DND-41 (cell line): ENCODE data around the gene LDLRAP1.

Experiments used
- CTCF ChIP-seq: IDR thresholded peaks from 2 replicates; pipeline ENCODE4 v1.5.1; 2012; ENCODE audit warnings: borderline replicate concordance, low read length, moderate library complexity, mild to moderate bottlenecking; ENCODE audit not compliant: poor library complexity, severe bottlenecking; ENCODE audit errors: extremely low read depth
- EZH2 ChIP-seq: IDR thresholded peaks from 3 replicates; pipeline ENCODE4 v1.6.1; 2012; ENCODE audit warnings: borderline replicate concordance, low read depth, mild to moderate bottlenecking, moderate library complexity, low read length, inconsistent platforms; ENCODE audit not compliant: severe bottlenecking

GRCh38 chr1:25609921-25610320 lies 66.5 kb downstream of the LDLRAP1 start:
- no peak for TF ChIP-seq CTCF
- TF ChIP-seq EZH2: no peak
